Heart left ventricle (tissue), 16 donors: Measurements from ENCODE around the gene CASQ2. TPM values are rescaled to one million over a fixed set of nuclear protein-coding genes. Genes with fewer than 3 reads are reported as not detected.

ENCODE experiments used
- ATAC-seq, 4 donors: fragments of 200-7000 bp; cut with Tn5 transposase; one replicate each; pipeline ENCODE4 v1.9.1; 2020 to 2022; ENCODE audit warnings: moderate library complexity in 4 of 4, mild to moderate bottlenecking in 3 of 4, moderate number of reproducible peaks in 1 of 4
- DNase-seq, 5 donors: peaks; one replicate each; pipeline ENCODE4 v3.0.0-alpha.2; 2020
- H3K27ac ChIP-seq, 12 donors: fragments of 200-600 bp; sonication (generic) in 4 of 12; one replicate each; pipeline versions ENCODE4 v1.5.0 to v1.8.0; 2016 to 2022; ENCODE audit warnings: mild to moderate bottlenecking in 2 of 12
- H3K27me3 ChIP-seq, 9 donors: fragments of 200-600 bp; sonication (generic) in 2 of 9; one replicate each; pipeline versions ENCODE4 v1.5.1 to v1.8.0; 2016 to 2022; ENCODE audit warnings: mild to moderate bottlenecking in 3 of 9
- H3K36me3 ChIP-seq, 9 donors: fragments of 200-600 bp; sonication (generic) in 2 of 9; one replicate each; pipeline versions ENCODE4 v1.5.0 to v1.8.0; 2018 to 2022; ENCODE audit warnings: mild to moderate bottlenecking in 2 of 9
- H3K4me1 ChIP-seq, 12 donors: fragments of 200-600 bp; sonication (generic) in 4 of 12; one replicate each; pipeline versions ENCODE4 v1.5.0 to v1.8.0; 2016 to 2022; ENCODE audit warnings: mild to moderate bottlenecking in 3 of 12
- H3K4me3 ChIP-seq, 12 donors: fragments of 200-600 bp; sonication (generic) in 4 of 12; one replicate each; pipeline versions ENCODE4 v1.5.0 to v1.8.0; 2017 to 2022; ENCODE audit warnings: mild to moderate bottlenecking in 9 of 12, moderate library complexity in 4 of 12
- H3K9me3 ChIP-seq, 12 donors: fragments of 200-600 bp; sonication (generic) in 4 of 12; one replicate each; pipeline versions ENCODE4 v1.5.0 to v1.8.0; 2016 to 2022; ENCODE audit warnings: mild to moderate bottlenecking in 1 of 12
- CTCF ChIP-seq, 12 donors: fragments of 200-600 bp; sonication (generic) in 4 of 12; IDR thresholded peaks; one replicate each; pipeline versions ENCODE4 v1.5.0 to v1.8.0; 2018 to 2022; ENCODE audit warnings: antibody characterized with exemption in 12 of 12, mild to moderate bottlenecking in 5 of 12
- POLR2A ChIP-seq, 2 donors: fragments of 450-650 bp; IDR thresholded peaks; one replicate each; pipeline ENCODE4 v1.6.1; 2017; ENCODE audit warnings: antibody characterized with exemption in 2 of 2, mild to moderate bottlenecking in 2 of 2, moderate library complexity in 2 of 2
- WGBS, 4 donors: extraction: QIAGEN DNeasy Blood & Tissue Kit in 2 of 4; methylation state at CpG; one replicate each; pipeline versions ENCODE4 v1.1.5 to v1.1.7; 2013 to 2018; 5-methylcytosine and 5-hydroxymethylcytosine counted together
- intact Hi-C, 10 donors: fragments of 100-400 bp; cut with DNase I; formaldehyde crosslinking; loops; one replicate each; pipeline versions ENCODE4 v1.11.1 to v1.14.2; 2022
- polyA plus RNA-seq, 2 donors: library from polyadenylated mRNA; stranded (reverse); fragments of 200-250 nt; gene quantifications; one replicate each; pipeline ENCODE4 v1.2.3, GENCODE V29; 2013
- total RNA-seq, 9 donors: library from RNA; depleted of rRNA in 2 of 9; stranded (reverse); fragments of >200 nt in 2 of 9; fragmentation: NEBNext Ultra II Directional in 3 of 9; extraction: Animal tissue kit (Norgen Biotek cat#: 25700) in 3 of 9; gene quantifications; one replicate each; pipeline versions ENCODE4 v1.1.0 to v1.2.4, GENCODE V29; 2016 to 2023
- donor health status: ischemic (EF 13 %, LVEDD 7.1; RV severe dilation, severe dysfunction).
- donor health status: healthy with polysubstance abuse.
- donor health status: DM: no; HTN: yes; CAD: no.
- donor health status: DM: no; HTN: no; CAD: no.
- donor health status: ischemic (EF 25% LVEDD 6.9; RV normal size, moderate dysfunction).
- donor health status: ischemic (EF 25% LVEDD 5.7; RV mildly dilated, moderate dysfunction).
- donor health status: healthy.
- donor health status: DM: yes; HTN: yes; CAD: no.
- donor health status: ischemic (EF 35%, LVEDD 5.7; RV mildly dilated, moderate dysfunction).
- donor health status: nonischemic (EF 11% LVEDD 7.7; RV severe dilation, severe dysfunction).
- donor health status: DM: yes; HTN: yes; CAD: no.
- donor health status: PGD.
- donor health status: ischemic (EF 29% LVEDD 5.4; RV normal size, mild dysfunction).
- donor health status: nonischemic (EF 23%, LVEDD 6.1; RV moderate dilation, normal function).

The CASQ2 gene
- total and polyA plus RNA-seq, 11 donors = 444 to 1,692 (median 895) TPM

- H3K9me3 ChIP-seq = no peaks in the 10 kb centered on the region
- H3K4me1 ChIP-seq = peaks cover 0 to 9% (median 0%) of the 10 kb centered on the region in 12 donors
- H3K36me3 ChIP-seq = no peaks in the 10 kb centered on the region
- no peak for DNase-seq
- no peak overlapping the region for H3K27ac ChIP-seq
- H3K27me3 ChIP-seq = peaks cover 0 to 9% (median 0%) of the 10 kb centered on the region in 9 donors
- no peak overlapping the region for H3K4me3 ChIP-seq
- intact Hi-C loops = loop anchor here in 8 of 10 donors (2.0 to 10.0 kb wide), 9 partner anchors 73 to 686 kb away; partner anchors contain the start of gene SLC22A15 (in 2 of the 8)
- ATAC-seq = no peak
- TF ChIP-seq POLR2A (IDR thresholded peaks at IDR 0.05) = no peak
- TF ChIP-seq CTCF (IDR thresholded peaks at IDR 0.05) = no peak
Observed at GRCh38 chr1:115809076-115809475, 40.6 kb upstream of the CASQ2 start.

GRCh38 chr1:115807723-115808122 is 39.2 kb upstream of the CASQ2 start:
- DNase-seq = peak in 3 of 5 donors; percentile 35 to 48 (median 36)
- Histone ChIP-seq H3K36me3 (no peaks in the 10 kb centered on the region), H3K4me1 (peaks cover 0 to 9% (median 0%) of the 10 kb centered on the region in 12 donors), H3K9me3 (no peaks in the 10 kb centered on the region), H3K27ac (no peak overlapping the region), H3K4me3 (no peak overlapping the region), H3K27me3 (peaks cover 0 to 9% (median 0%) of the 10 kb centered on the region in 9 donors)
- WGBS, 4 donors = 2 to 22% (median 4%) methylated on average over 2 of the region's 2 CpGs
- peak; percentile 55 to 77 (median 68) for TF ChIP-seq CTCF (IDR thresholded peaks at IDR 0.05)
- TF ChIP-seq POLR2A (IDR thresholded peaks at IDR 0.05) = no peak
- peak in 3 of 4 donors; percentile 66 to 76 (median 70) for ATAC-seq
- intact Hi-C loops = loop anchor here in 9 of 10 donors (1.0 to 10.0 kb wide), 11 partner anchors 75 to 687 kb away; partner anchors contain the start of gene SLC22A15 (in 2 of the 9)

GRCh38 chr1:115805597-115805996 is 37.1 kb upstream of the CASQ2 start:
- ATAC-seq (no peak), DNase-seq (no peak)
- intact Hi-C loops = loop anchor here in 8 of 10 donors (5.0 to 10.0 kb wide), 8 partner anchors 77 to 689 kb away; partner anchors contain the start of gene SLC22A15 (in 2 of the 8)
- WGBS, 4 donors = 86 to 89% (median 88%) methylated on average over 1 of the region's 1 CpG
- Histone ChIP-seq H3K27me3 (peaks cover 0 to 9% (median 0%) of the 10 kb centered on the region in 9 donors), H3K9me3 (no peaks in the 10 kb centered on the region), H3K36me3 (no peaks in the 10 kb centered on the region), H3K27ac (no peak overlapping the region), H3K4me1 (peaks cover 0 to 9% (median 0%) of the 10 kb centered on the region in 12 donors), H3K4me3 (no peak overlapping the region)
- TF ChIP-seq POLR2A (IDR thresholded peaks at IDR 0.05) = no peak
- TF ChIP-seq CTCF (IDR thresholded peaks at IDR 0.05) = no peak

GRCh38 chr1:115802416-115802815 is 33.9 kb upstream of the CASQ2 start:
- no peaks in the 10 kb centered on the region for H3K9me3 ChIP-seq
- intact Hi-C loops = loop anchor here in 2 of 10 donors (10.0 kb wide), 3 partner anchors 182 to 692 kb away; no protein-coding TSS in a partner anchor
- TF ChIP-seq CTCF (IDR thresholded peaks at IDR 0.05) (no peak), POLR2A (IDR thresholded peaks at IDR 0.05) (no peak)
- no peak overlapping the region for H3K4me3 ChIP-seq
- no peak overlapping the region for H3K27ac ChIP-seq
- ATAC-seq (no peak), DNase-seq (no peak)
- 59 to 75% (median 68%) methylated on average over 2 of the region's 2 CpGs for WGBS, 4 donors
- no peaks in the 10 kb centered on the region for H3K36me3 ChIP-seq
- no peaks in the 10 kb centered on the region for H3K4me1 ChIP-seq
- peaks cover 0 to 9% (median 0%) of the 10 kb centered on the region in 9 donors for H3K27me3 ChIP-seq
